Mesendoderm (in vitro differentiated cells): ENCODE data around the gene NAGLU.

Experiments
- DNase-seq: peaks from one replicate; pipeline ENCODE4 v3.0.0; 2013
- H2AK5ac ChIP-seq: 2 replicates; pipeline ENCODE4 v1.6.1; 2013; ENCODE audit warnings: low read length, inconsistent platforms
- H2BK120ac ChIP-seq: 2 replicates; pipeline ENCODE4 v1.6.1; 2013; ENCODE audit warnings: low read depth, mild to moderate bottlenecking, low read length, moderate library complexity, mixed read lengths
- H2BK15ac ChIP-seq: replicated peaks from 2 replicates; pipeline ENCODE4 v1.6.1; 2013; ENCODE audit warnings: low read depth, mild to moderate bottlenecking, moderate library complexity
- H2BK5ac ChIP-seq: 2 replicates; pipeline ENCODE4 v1.6.1; 2013; ENCODE audit warnings: low read length, inconsistent platforms
- H3K18ac ChIP-seq: 2 replicates; pipeline ENCODE4 v1.6.1; 2013; ENCODE audit warnings: mild to moderate bottlenecking, low read length, mixed read lengths
- H3K23ac ChIP-seq: one replicate; pipeline ENCODE4 v1.6.1; 2013; ENCODE audit warnings: low read length
- H3K27ac ChIP-seq: 2 replicates; pipeline ENCODE4 v1.5.1; 2013; ENCODE audit warnings: low read depth, mild to moderate bottlenecking, inconsistent platforms, low read length, moderate library complexity
- H3K27me3 ChIP-seq: 2 replicates; pipeline ENCODE4 v1.6.1; 2013; ENCODE audit warnings: low read length, control low read depth, mild to moderate bottlenecking, inconsistent platforms; ENCODE audit not compliant: insufficient read depth, poor library complexity
- H3K36me3 ChIP-seq: 2 replicates; pipeline ENCODE4 v1.6.1; 2013; ENCODE audit warnings: low read length, inconsistent platforms; ENCODE audit not compliant: control insufficient read depth, insufficient read depth
- H3K4ac ChIP-seq: one replicate; pipeline ENCODE4 v1.6.1; 2013; ENCODE audit warnings: low read depth, mild to moderate bottlenecking, low read length, moderate library complexity
- H3K4me1 ChIP-seq: 2 replicates; pipeline ENCODE4 v1.6.1; 2013; ENCODE audit warnings: low read depth, low read length, inconsistent platforms; ENCODE audit not compliant: control insufficient read depth
- H3K4me2 ChIP-seq: 2 replicates; pipeline ENCODE4 v1.6.1; 2013; ENCODE audit warnings: low read length
- H3K4me3 ChIP-seq: 2 replicates; pipeline ENCODE4 v1.5.1; 2013; ENCODE audit warnings: mild to moderate bottlenecking, low read length
- H3K56ac ChIP-seq: one replicate; pipeline ENCODE4 v1.6.1; 2013; ENCODE audit warnings: low read length
- H3K79me1 ChIP-seq: 2 replicates; pipeline ENCODE4 v1.6.1; 2013; ENCODE audit warnings: low read length, inconsistent platforms
- H3K79me2 ChIP-seq: 2 replicates; pipeline ENCODE4 v1.6.1; 2013; ENCODE audit warnings: mild to moderate bottlenecking, low read length; ENCODE audit not compliant: control insufficient read depth, insufficient read depth
- H3K9ac ChIP-seq: 2 replicates; pipeline ENCODE4 v1.6.1; 2013; ENCODE audit warnings: low read length, inconsistent platforms
- H4K5ac ChIP-seq: one replicate; pipeline ENCODE4 v1.6.1; 2013; ENCODE audit warnings: low read length
- H4K8ac ChIP-seq: one replicate; pipeline ENCODE4 v1.6.1; 2013; ENCODE audit warnings: low read depth, mild to moderate bottlenecking, control low read depth, low read length, moderate library complexity
- WGBS: extraction: QIAGEN DNeasy Blood & Tissue Kit; methylation state at CpG from one replicate; pipeline ENCODE4 v1.1.7; 2013; ENCODE audit warnings: low lambda C conversion rate, missing lambda C conversion rate; ENCODE audit not compliant: insufficient coverage; ENCODE audit errors: extremely low coverage; 5-methylcytosine and 5-hydroxymethylcytosine counted together

Gene NAGLU

GRCh38 chr17:42573095-42573494 is 37.1 kb downstream of the NAGLU start:
- H3K18ac ChIP-seq = no peak overlapping the region
- peaks cover 16% of the 10 kb centered on the region for H3K79me2 ChIP-seq
- no CpG with 5 or more reads among the region's 4 CpGs for WGBS
- H2BK5ac ChIP-seq = no peak overlapping the region
- H3K79me1 ChIP-seq = peaks cover 15% of the 10 kb centered on the region
- no peak overlapping the region for H3K56ac ChIP-seq
- no peak overlapping the region for H2BK120ac ChIP-seq
- H2AK5ac ChIP-seq = no peak overlapping the region
- H3K27ac ChIP-seq = no peak overlapping the region
- H2BK15ac ChIP-seq = no peak overlapping the region
- no peak overlapping the region for H3K4me2 ChIP-seq
- H4K5ac ChIP-seq = no peak overlapping the region
- H3K36me3 ChIP-seq = peaks cover 30% of the 10 kb centered on the region
- no peak for DNase-seq
- no peak overlapping the region for H4K8ac ChIP-seq
- no peaks in the 10 kb centered on the region for H3K4me1 ChIP-seq
- H3K4me3 ChIP-seq = no peak overlapping the region
- no peaks in the 10 kb centered on the region for H3K27me3 ChIP-seq
- H3K23ac ChIP-seq = no peak overlapping the region
- no peak overlapping the region for H3K4ac ChIP-seq
- no peak overlapping the region for H3K9ac ChIP-seq

- H4K5ac ChIP-seq = no peak overlapping the region
- no peak overlapping the region for H3K27ac ChIP-seq
- H3K79me1 ChIP-seq = peaks cover 11% of the 10 kb centered on the region
- H3K4me3 ChIP-seq = no peak overlapping the region
- no peak overlapping the region for H2BK5ac ChIP-seq
- no peak for DNase-seq
- no peak overlapping the region for H3K4me2 ChIP-seq
- H3K4ac ChIP-seq = no peak overlapping the region
- H3K27me3 ChIP-seq = no peaks in the 10 kb centered on the region
- no peak overlapping the region for H3K56ac ChIP-seq
- H3K79me2 ChIP-seq = peaks cover 14% of the 10 kb centered on the region
- H3K9ac ChIP-seq = no peak overlapping the region
- H4K8ac ChIP-seq = no peak overlapping the region
- no peak overlapping the region for H3K23ac ChIP-seq
- H3K18ac ChIP-seq = no peak overlapping the region
- no CpG with 5 or more reads among the region's 3 CpGs for WGBS
- no peak overlapping the region for H2AK5ac ChIP-seq
- peaks cover 29% of the 10 kb centered on the region for H3K36me3 ChIP-seq
- H2BK120ac ChIP-seq = no peak overlapping the region
- H3K4me1 ChIP-seq = no peaks in the 10 kb centered on the region
- no peak overlapping the region for H2BK15ac ChIP-seq
These were observed 38.4 kb downstream of the NAGLU start for GRCh38 chr17:42574463-42574862.

- peak overlapping the region; percentile 97 for H3K9ac ChIP-seq
- H3K27ac ChIP-seq = peak overlapping the region; percentile 39
- H3K79me2 ChIP-seq = peaks cover 14% of the 10 kb centered on the region
- peak overlapping the region; percentile 20 for H2BK5ac ChIP-seq
- H3K18ac ChIP-seq = no peak overlapping the region
- H3K4ac ChIP-seq = peak overlapping the region; percentile 28
- H3K36me3 ChIP-seq = peaks cover 17% of the 10 kb centered on the region
- H4K5ac ChIP-seq = no peak overlapping the region
- no peak overlapping the region for H3K23ac ChIP-seq
- peaks cover 11% of the 10 kb centered on the region for H3K79me1 ChIP-seq
- no CpG with 5 or more reads among the region's 18 CpGs for WGBS
- DNase-seq = no peak
- no peak overlapping the region for H2BK120ac ChIP-seq
- no peaks in the 10 kb centered on the region for H3K4me1 ChIP-seq
- peak overlapping the region; percentile 96 for H3K56ac ChIP-seq
- no peaks in the 10 kb centered on the region for H3K27me3 ChIP-seq
- H2AK5ac ChIP-seq = no peak overlapping the region
- H4K8ac ChIP-seq = no peak overlapping the region
- H3K4me2 ChIP-seq = peak overlapping the region; percentile 90
- H3K4me3 ChIP-seq = peak overlapping the region; percentile 94
- H2BK15ac ChIP-seq = no peak overlapping the region
These were observed 41.1 kb downstream of the NAGLU start for GRCh38 chr17:42577140-42577531.

GRCh38 chr17:42577532-42578281 is 41.7 kb downstream of the NAGLU start, which contains the start of gene PSMC3IP:
Gene PSMC3IP, minus strand, starts transcription at chr17:42577729. Its CDS starts 43 bp downstream, at chr17:42577686.
- peak; percentile 97 for DNase-seq
- Histone ChIP-seq H4K5ac (no peak within 1 kb of the TSS), H3K56ac (peak within 1 kb of the TSS; percentile 98), H3K18ac (peak within 1 kb of the TSS; percentile 2), H3K9ac (peak within 1 kb of the TSS; percentile 97), H2BK5ac (peak within 1 kb of the TSS; percentile 61), H3K23ac (no peak within 1 kb of the TSS), H3K4me2 (peak within 1 kb of the TSS; percentile 90), H3K4ac (peak within 1 kb of the TSS; percentile 79), H3K79me2 (peaks cover 14% of the 10 kb centered on the region), H3K4me1 (no peaks in the 10 kb centered on the region), H3K4me3 (peak within 1 kb of the TSS; percentile 95), H2AK5ac (no peak within 1 kb of the TSS), H3K27ac (peak within 1 kb of the TSS; percentile 61), H2BK15ac (no peak within 1 kb of the TSS), H3K36me3 (peaks cover 15% of the 10 kb centered on the region), H2BK120ac (no peak within 1 kb of the TSS), H3K79me1 (peaks cover 11% of the 10 kb centered on the region), H3K27me3 (no peaks in the 10 kb centered on the region), H4K8ac (no peak within 1 kb of the TSS)
- no CpG with 5 or more reads among the region's 52 CpGs for WGBS

- H2BK120ac ChIP-seq = no peak overlapping the region
- H2AK5ac ChIP-seq = no peak overlapping the region
- peak overlapping the region; percentile 2 for H3K18ac ChIP-seq
- no peaks in the 10 kb centered on the region for H3K4me1 ChIP-seq
- no peak overlapping the region for H4K5ac ChIP-seq
- WGBS = no CpG with 5 or more reads among the region's 20 CpGs
- peak overlapping the region; percentile 95 for H3K4me3 ChIP-seq
- peaks cover 6% of the 10 kb centered on the region for H3K79me1 ChIP-seq
- peak overlapping the region; percentile 93 for H3K9ac ChIP-seq
- H3K56ac ChIP-seq = peak overlapping the region; percentile 98
- no peak overlapping the region for H2BK5ac ChIP-seq
- no peak overlapping the region for H4K8ac ChIP-seq
- H3K4me2 ChIP-seq = peak overlapping the region; percentile 23
- H3K23ac ChIP-seq = no peak overlapping the region
- peak overlapping the region; percentile 79 for H3K4ac ChIP-seq
- DNase-seq = peak; percentile 95
- H3K27ac ChIP-seq = no peak overlapping the region
- peaks cover 8% of the 10 kb centered on the region for H3K36me3 ChIP-seq
- H3K27me3 ChIP-seq = no peaks in the 10 kb centered on the region
- peaks cover 14% of the 10 kb centered on the region for H3K79me2 ChIP-seq
- H2BK15ac ChIP-seq = no peak overlapping the region
These were observed 42.3 kb downstream of the NAGLU start for GRCh38 chr17:42578282-42578869.
